Activated naive CD4-positive, alpha-beta T cell treated with anti-CD3 and anti-CD28 coated beads for 36 hours (primary cell): ENCODE data around the gene JAKMIP2. TPM values are rescaled to one million over a fixed set of nuclear protein-coding genes. Genes with fewer than 3 reads are reported as not detected.

Experiments
- CTCF ChIA-PET: fragments of 350-600 bp; sonication (Branson Sonifier 250); formaldehyde crosslinking; loops from one replicate; lab custom pipeline; 2021; ENCODE audit warnings: antibody characterized with exemption; lab: Charles Lee
- DNase-seq: peaks from one replicate; pipeline ENCODE4 v3.0.0-alpha.2; 2020
- H3K27ac Mint-ChIP-seq: one replicate; pipeline ENCODE4 v1.8.0; 2021; ENCODE audit warnings: mild to moderate bottlenecking, mixed read lengths
- H3K27me3 Mint-ChIP-seq: one replicate; pipeline ENCODE4 v1.8.0; 2021; ENCODE audit warnings: low read depth, mixed read lengths
- H3K36me3 Mint-ChIP-seq: one replicate; pipeline ENCODE4 v1.8.0; 2021; ENCODE audit warnings: low read depth, mixed read lengths
- H3K4me1 Mint-ChIP-seq: one replicate; pipeline ENCODE4 v1.8.0; 2021; ENCODE audit warnings: low read depth, mixed read lengths
- H3K4me3 Mint-ChIP-seq: one replicate; pipeline ENCODE4 v1.8.0; 2021; ENCODE audit warnings: mild to moderate bottlenecking, moderate library complexity, mixed read lengths
- H3K9me3 Mint-ChIP-seq: one replicate; pipeline ENCODE4 v1.8.0; 2021; ENCODE audit warnings: mixed read lengths
- intact Hi-C: fragments of 100-400 bp; cut with micrococcal nuclease; formaldehyde crosslinking; loops from one replicate; pipeline ENCODE4 v1.15.1; 2023
- total RNA-seq, 2 experiments: library from RNA; stranded (reverse); gene quantifications; one replicate each; pipeline ENCODE4 v1.2.3, GENCODE V29; 2021

Gene JAKMIP2
- total RNA-seq, 2 experiments from 2014 or later: 0.14 to 0.17 TPM

DNA sequence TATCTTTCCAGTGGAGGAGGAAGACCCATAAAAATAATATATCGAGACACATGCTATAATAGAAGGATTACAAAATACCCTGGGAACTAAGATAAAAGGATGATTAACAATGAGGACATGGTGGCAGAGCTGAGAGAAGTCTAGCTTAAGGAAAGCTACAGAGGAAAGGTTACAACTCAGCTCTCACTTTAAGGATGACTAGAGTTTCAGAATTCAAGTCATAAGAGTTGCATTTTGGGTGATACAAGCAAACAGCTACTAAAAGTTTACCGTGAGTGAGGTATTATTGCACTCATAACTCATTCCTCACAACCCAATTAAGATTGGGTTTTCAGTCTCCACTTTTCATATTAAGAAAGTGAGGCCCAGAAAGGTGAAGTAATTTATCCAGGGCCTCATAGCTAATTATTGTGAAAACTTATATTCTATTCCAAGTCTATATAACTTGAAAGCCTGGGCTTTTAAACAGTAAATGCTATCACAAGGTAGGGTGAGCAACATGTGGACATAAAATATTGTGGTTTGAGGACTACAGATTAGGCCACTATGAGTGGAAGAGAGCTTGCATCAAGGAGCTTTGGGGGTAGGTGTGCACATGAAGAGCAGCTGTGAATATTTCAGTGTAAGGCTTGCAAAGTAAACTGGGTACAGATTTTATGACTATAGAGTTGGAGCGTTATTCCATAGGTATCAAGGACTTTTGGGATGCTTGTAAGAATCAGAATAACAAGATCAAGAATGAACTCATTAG is 28.0 kb downstream of the JAKMIP2 start:
- Mint-ChIP-seq H3K27me3 (peaks cover 2% of the 10 kb centered on the region), H3K27ac (no peak overlapping the region), H3K36me3 (no peaks in the 10 kb centered on the region), H3K4me3 (no peak overlapping the region), H3K9me3 (no peaks in the 10 kb centered on the region), H3K4me1 (no peaks in the 10 kb centered on the region)
- CTCF ChIA-PET: no interaction called here
- intact Hi-C loops: no loop called here
- no peak for DNase-seq

DNA sequence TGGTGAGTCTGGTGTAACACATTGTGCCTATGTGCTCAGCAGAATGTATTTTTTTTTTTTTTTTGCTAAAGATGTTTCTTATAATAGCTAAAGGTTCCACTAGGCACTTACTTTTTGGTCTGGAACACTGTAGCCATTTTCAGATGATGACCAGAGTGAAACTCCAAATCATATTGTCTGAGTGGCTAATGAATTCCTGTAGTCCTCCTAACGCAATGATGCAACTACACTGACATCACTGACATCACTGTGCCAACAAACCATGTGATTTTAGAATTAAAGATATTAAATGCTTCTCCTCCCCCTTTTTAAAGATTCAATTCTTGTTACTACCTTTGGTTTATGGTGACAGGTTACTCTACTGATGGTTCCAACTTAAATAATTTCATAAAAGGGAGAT is 28.8 kb downstream of the JAKMIP2 start:
- Mint-ChIP-seq H3K4me3 (no peak overlapping the region), H3K9me3 (no peaks in the 10 kb centered on the region), H3K27ac (no peak overlapping the region), H3K4me1 (no peaks in the 10 kb centered on the region), H3K27me3 (peaks cover 2% of the 10 kb centered on the region), H3K36me3 (no peaks in the 10 kb centered on the region)
- no peak for DNase-seq
- CTCF ChIA-PET: no interaction called here
- intact Hi-C loops: no loop called here

DNA sequence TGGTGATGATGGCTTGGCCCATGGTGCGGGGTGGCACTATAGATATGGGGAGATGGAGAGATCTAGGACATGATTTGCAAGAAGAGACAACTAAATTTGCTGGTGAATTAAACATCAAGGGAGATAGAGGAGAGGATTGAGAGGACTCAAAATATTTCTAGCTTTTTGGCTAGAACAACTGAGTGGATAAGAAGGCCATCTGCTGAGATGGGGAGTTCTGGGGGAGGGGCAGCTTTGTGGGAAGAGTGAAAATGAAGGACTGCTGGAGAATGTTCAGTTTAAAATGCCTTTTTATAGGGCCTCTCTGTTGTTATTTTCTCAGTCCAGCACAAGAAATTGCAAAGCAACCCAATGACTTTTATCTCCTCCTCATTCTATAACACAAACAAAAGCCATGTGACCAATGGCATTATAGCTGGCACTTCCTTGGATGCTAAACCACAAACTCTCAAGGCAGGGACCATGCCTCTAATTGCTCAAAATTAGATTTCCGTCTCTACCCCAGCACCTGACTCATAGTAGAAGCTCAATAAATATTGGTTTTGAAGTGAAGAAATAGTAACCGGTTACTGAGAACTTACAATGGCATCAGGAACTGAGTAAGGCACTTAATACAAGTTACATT is 29.8 kb downstream of the JAKMIP2 start:
- Mint-ChIP-seq H3K4me3 (no peak overlapping the region), H3K27ac (no peak overlapping the region), H3K27me3 (peaks cover 2% of the 10 kb centered on the region), H3K9me3 (no peaks in the 10 kb centered on the region), H3K4me1 (no peaks in the 10 kb centered on the region), H3K36me3 (no peaks in the 10 kb centered on the region)
- intact Hi-C loops: no loop called here
- CTCF ChIA-PET: no interaction called here
- DNase-seq: no peak

DNA sequence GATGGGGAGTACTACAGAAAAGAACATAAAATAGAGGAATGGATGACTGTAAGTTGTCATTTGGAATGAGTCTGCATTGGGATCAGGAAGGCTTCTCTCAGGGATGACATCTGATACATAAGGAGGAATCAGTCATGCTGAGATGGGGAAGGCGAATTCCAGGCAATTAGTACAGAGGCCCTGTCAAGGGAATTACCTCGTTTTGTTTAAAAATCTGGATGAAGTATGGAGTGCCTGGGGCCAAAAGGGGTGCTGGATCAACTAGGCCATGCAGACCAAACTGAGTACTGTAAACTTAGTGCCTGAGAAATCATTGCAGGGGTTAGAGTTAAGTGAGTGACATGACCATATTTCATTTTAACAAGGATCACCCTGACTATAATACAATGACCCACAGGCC is 30.5 kb downstream of the JAKMIP2 start:
- intact Hi-C loops: no loop called here
- Mint-ChIP-seq H3K27me3 (peaks cover 2% of the 10 kb centered on the region), H3K4me3 (no peak overlapping the region), H3K9me3 (no peaks in the 10 kb centered on the region), H3K27ac (no peak overlapping the region), H3K4me1 (no peaks in the 10 kb centered on the region), H3K36me3 (no peaks in the 10 kb centered on the region)
- CTCF ChIA-PET: no interaction called here
- no peak for DNase-seq

DNA sequence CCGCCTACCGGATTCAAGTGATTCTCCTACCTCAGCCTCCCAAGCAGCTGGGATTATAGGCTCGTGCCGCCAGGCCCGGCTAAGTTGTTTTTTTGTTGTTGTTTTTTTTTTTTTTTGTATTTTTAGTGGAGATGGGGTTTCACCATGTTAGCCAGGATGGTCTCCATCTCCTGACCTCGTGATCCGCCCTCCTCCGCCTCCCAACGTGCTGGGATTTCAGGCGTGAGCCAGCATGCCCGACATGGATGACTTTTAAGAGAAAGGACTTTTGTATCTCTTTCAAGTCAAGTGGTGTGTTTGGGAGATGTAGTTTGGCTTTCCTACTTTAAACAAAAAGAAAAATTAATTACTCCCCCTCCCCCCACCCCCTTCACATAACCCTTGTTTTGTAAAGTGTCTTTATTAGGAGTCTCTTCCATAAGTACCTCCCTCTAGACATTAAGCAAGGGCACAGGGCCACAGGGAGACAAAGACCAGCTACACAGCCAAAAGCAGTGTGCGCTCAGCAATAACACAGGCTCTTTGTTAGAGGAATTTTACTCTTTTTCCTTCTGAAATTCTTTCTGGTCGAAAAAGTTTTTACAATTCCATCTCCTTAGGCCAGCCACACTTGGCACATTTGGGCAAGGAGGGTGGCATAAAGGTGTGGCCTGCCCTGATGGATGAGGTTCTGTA is 31.2 kb downstream of the JAKMIP2 start:
- no peak overlapping the region for H3K27ac Mint-ChIP-seq
- peaks cover 2% of the 10 kb centered on the region for H3K27me3 Mint-ChIP-seq
- no peaks in the 10 kb centered on the region for H3K9me3 Mint-ChIP-seq
- no peak for DNase-seq
- no peaks in the 10 kb centered on the region for H3K4me1 Mint-ChIP-seq
- CTCF ChIA-PET: no interaction called here
- H3K36me3 Mint-ChIP-seq: no peaks in the 10 kb centered on the region
- intact Hi-C loops: no loop called here
- no peak overlapping the region for H3K4me3 Mint-ChIP-seq

DNA sequence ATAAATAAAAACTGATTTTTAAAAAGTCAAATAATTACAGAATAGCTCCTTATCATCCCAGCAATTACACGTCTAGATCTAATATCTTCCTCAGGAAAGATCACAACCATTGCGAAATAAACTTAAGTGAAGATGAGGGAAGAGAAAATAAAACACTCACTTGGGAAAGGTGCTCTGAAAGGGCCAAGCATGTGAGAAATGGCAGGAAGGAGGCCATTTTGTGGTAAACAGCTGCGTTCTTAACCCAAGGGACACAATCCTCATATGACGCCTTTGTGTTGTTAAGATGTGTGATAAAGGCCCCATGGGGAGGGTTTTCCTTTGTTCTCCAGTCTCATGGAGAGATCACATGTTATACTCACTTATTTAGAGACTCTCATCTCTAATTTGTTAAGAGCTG is 32.5 kb downstream of the JAKMIP2 start:
- CTCF ChIA-PET: interaction anchor here (1.3 kb wide), 1 partner anchor 120 kb away, joined by 4 read pairs; no protein-coding TSS in a partner anchor

DNA sequence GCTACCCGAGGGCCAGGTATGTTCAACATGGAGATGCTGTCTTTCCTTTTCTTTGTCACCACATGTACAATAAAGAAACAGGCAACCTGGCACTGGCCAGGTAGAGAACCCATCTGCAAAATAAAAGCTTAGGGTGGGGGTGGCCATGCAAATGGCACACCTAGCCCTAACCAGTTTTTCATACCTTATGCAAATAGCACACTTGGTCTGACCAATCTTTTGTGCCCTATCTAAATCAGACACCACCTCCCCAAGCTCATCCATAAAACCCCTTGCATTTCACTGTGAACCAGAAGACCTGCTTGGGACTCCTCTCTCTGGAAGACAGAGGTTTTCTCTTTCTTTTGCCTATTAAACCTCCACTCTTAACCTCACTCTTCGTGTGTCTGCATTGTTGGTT is 33.9 kb downstream of the JAKMIP2 start:
- H3K27ac Mint-ChIP-seq: no peak overlapping the region
- no peaks in the 10 kb centered on the region for H3K4me1 Mint-ChIP-seq
- CTCF ChIA-PET: no interaction called here

More for the DNA sequence above, 32.5 kb downstream of the JAKMIP2 start:
- H3K4me3 Mint-ChIP-seq: no peak overlapping the region
- no peaks in the 10 kb centered on the region for H3K36me3 Mint-ChIP-seq
- H3K4me1 Mint-ChIP-seq: no peaks in the 10 kb centered on the region
- H3K27me3 Mint-ChIP-seq: peaks cover 2% of the 10 kb centered on the region
- no peak overlapping the region for H3K27ac Mint-ChIP-seq
- DNase-seq: no peak
- intact Hi-C loops: no loop called here
- no peaks in the 10 kb centered on the region for H3K9me3 Mint-ChIP-seq

DNA sequence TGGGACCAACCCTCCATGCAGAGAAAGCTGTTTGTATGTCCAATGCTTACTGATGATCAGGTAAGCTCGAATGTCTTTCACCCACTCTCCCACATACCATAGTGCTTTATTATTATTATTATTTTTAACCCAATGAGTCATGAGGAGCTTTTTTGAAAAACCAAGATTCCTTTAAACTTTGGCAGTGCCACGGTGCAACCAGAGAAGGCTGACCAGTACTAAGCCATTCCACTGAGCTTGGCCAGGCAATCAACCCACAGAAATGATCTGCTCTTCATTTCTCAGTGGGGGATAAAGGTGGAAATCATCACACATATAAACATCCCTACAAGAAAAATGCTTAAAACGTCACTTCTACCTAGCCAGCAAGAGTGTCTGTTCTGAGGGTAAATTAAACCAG is 35.5 kb downstream of the JAKMIP2 start:
- no peak overlapping the region for H3K4me3 Mint-ChIP-seq
- no peaks in the 10 kb centered on the region for H3K9me3 Mint-ChIP-seq
- H3K36me3 Mint-ChIP-seq: no peaks in the 10 kb centered on the region
- H3K4me1 Mint-ChIP-seq: no peaks in the 10 kb centered on the region
- peaks cover 1% of the 10 kb centered on the region for H3K27me3 Mint-ChIP-seq
- CTCF ChIA-PET: no interaction called here
- no peak overlapping the region for H3K27ac Mint-ChIP-seq
- DNase-seq: no peak
- intact Hi-C loops: no loop called here

More for the DNA sequence above, 33.9 kb downstream of the JAKMIP2 start:
- intact Hi-C loops: no loop called here
- DNase-seq: no peak
- Mint-ChIP-seq H3K27me3 (peaks cover 2% of the 10 kb centered on the region), H3K36me3 (no peaks in the 10 kb centered on the region), H3K4me3 (no peak overlapping the region), H3K9me3 (no peaks in the 10 kb centered on the region)

DNA sequence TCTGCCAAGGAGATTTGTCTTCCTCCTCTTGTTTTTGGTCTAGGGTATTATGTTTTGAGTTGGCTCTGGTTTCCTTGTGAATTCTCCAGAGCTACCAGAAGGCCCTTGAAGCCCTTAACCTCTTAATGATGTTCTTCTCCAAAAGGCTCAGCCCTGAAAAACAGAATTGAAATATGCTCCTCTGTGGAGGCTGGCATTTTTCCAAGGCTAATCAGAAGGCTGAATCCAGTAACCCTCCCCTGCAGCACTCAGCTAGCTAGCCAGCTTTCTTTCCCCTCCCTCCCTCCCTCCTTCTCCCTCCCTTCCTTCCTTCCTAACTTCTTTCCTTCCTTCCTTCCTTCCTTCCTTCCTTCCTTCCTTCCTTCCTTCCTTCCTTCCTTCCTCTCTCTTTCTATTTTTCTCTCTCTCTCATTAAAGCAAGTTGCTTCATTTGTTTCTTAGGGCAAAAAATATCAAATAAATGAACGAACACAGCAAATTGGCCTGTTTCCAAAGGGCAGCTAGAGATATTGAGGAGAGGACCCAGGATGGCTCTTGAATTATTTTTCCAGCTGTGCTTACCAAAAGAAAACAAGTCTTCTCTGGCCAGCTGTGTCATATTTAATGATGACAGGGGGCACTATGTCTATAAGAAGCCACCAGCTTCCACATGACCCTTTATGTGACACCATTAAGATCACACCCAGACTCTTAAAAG is 38.7 kb downstream of the JAKMIP2 start:
- CTCF ChIA-PET: no interaction called here
- H3K27ac Mint-ChIP-seq: no peak overlapping the region
- no peaks in the 10 kb centered on the region for H3K36me3 Mint-ChIP-seq
- H3K27me3 Mint-ChIP-seq: no peaks in the 10 kb centered on the region
- intact Hi-C loops: no loop called here
- no peak overlapping the region for H3K4me3 Mint-ChIP-seq
- peaks cover 3% of the 10 kb centered on the region for H3K9me3 Mint-ChIP-seq
- DNase-seq: no peak
- no peaks in the 10 kb centered on the region for H3K4me1 Mint-ChIP-seq

DNA sequence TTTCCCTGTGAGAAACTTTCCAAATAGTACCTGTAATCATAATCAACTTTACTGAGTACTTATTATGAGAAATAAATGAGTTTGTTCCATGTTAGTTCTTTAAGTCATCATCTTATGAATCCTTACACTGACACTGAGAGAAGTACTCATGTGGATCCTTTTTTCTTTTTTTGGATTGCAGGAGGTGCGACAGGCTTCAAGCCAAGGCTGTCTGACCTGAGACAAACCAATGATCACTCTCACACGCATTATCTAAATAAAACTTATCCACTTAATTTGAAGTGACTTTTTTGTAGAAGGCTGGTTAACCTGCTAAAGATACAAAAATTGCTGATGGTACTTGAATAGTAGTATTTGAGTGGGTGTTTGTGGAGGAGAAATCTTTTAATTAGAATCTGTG is 39.5 kb downstream of the JAKMIP2 start:
- intact Hi-C loops: no loop called here
- Mint-ChIP-seq H3K27me3 (no peaks in the 10 kb centered on the region), H3K9me3 (peaks cover 3% of the 10 kb centered on the region), H3K27ac (no peak overlapping the region), H3K4me1 (no peaks in the 10 kb centered on the region), H3K4me3 (no peak overlapping the region), H3K36me3 (no peaks in the 10 kb centered on the region)
- CTCF ChIA-PET: no interaction called here
- DNase-seq: no peak

DNA sequence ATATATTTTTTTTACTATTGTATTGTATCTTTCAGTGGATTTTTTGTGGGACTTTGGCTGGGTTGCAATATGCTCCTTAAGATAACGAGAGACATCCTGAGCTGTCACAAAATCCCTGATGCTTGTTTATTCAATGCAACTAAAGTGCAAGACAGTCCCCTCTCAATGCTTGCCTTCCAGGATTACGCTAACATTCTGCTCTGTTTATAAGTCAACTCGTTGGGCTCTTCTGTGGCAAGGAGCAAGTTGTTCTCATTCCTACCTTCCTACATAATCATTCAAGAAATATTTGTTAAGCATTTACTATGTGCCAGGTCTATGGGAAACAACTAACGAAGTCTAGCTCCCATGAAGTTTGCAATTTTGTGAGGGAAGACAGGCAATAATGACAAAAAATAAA is 40.4 kb downstream of the JAKMIP2 start:
- intact Hi-C loops: no loop called here
- CTCF ChIA-PET: no interaction called here
- Mint-ChIP-seq H3K4me1 (no peaks in the 10 kb centered on the region), H3K27ac (no peak overlapping the region), H3K4me3 (no peak overlapping the region), H3K27me3 (no peaks in the 10 kb centered on the region), H3K36me3 (no peaks in the 10 kb centered on the region), H3K9me3 (peaks cover 3% of the 10 kb centered on the region)
- DNase-seq: no peak

DNA sequence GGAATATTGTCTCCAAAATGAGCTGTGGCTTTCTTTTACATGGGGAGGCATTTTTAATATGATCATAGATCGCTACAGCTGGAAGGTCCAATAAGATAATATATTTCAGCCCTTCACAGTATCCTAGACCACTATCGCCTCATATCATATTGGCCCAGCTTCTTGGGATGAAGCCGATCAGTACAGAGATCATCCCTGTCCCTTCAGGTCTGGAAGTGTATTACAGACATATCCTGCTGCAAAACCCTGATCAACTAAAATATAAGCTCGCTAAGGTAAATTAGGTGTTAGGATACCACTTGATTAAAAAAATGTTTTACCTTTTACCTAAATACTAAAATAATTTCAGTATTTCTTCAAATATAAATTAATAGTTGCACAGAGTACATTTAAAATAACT is 41.7 kb downstream of the JAKMIP2 start:
- no peak overlapping the region for H3K27ac Mint-ChIP-seq
- intact Hi-C loops: no loop called here
- no peak for DNase-seq
- no peaks in the 10 kb centered on the region for H3K27me3 Mint-ChIP-seq
- CTCF ChIA-PET: no interaction called here
- no peaks in the 10 kb centered on the region for H3K36me3 Mint-ChIP-seq
- H3K9me3 Mint-ChIP-seq: peaks cover 3% of the 10 kb centered on the region
- no peaks in the 10 kb centered on the region for H3K4me1 Mint-ChIP-seq
- H3K4me3 Mint-ChIP-seq: no peak overlapping the region
